AG09319 (cell line): ENCODE results near the gene AUTS2.

Experiments used
- DNase-seq: peaks from one replicate; pipeline ENCODE4 v3.0.0-alpha.2; 2010; ENCODE audit warnings: low read depth; ENCODE audit errors: extremely low read depth
- TF ChIP-seq, protein P1 (sequence below): IDR thresholded peaks from 2 replicates; pipeline ENCODE4 v1.5.1; 2011; ENCODE audit warnings: low read depth, mild to moderate bottlenecking, inconsistent platforms, low read length, moderate library complexity

AUTS2 gene

DNA sequence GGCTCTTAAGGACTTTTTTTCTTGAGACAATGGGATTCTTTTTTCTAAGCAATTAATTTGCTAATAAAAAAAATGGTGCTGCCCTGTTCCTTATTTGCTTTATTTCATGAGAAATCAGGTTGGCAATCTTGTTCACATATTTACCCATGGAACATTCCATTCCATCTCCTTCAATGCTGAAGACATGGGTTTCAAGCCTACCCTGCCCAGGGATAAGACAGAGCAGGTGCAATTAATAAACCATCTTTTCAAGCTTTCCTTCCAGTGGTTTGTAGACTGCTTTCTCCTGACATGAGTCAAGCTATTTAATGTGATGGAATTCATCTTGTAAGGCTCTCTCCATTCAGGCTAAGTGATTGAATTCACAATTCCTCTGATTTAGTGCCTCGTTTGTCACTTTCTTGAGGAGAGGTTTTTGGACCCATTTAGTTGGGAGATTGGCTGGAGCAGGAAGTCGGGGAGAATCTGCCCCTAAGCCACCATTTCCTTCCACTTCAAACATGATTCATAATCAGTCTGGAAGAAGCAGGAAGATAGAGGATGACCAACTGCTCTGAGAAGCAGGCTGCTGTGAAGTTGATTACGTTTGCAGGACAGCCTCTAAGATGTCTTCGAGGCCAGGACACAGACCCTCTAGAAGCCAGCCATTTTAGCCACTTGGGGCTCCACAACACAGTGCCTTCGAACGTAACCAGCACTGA is 981.3 kb downstream of the AUTS2 start:
- TF ChIP-seq, protein P1, sequence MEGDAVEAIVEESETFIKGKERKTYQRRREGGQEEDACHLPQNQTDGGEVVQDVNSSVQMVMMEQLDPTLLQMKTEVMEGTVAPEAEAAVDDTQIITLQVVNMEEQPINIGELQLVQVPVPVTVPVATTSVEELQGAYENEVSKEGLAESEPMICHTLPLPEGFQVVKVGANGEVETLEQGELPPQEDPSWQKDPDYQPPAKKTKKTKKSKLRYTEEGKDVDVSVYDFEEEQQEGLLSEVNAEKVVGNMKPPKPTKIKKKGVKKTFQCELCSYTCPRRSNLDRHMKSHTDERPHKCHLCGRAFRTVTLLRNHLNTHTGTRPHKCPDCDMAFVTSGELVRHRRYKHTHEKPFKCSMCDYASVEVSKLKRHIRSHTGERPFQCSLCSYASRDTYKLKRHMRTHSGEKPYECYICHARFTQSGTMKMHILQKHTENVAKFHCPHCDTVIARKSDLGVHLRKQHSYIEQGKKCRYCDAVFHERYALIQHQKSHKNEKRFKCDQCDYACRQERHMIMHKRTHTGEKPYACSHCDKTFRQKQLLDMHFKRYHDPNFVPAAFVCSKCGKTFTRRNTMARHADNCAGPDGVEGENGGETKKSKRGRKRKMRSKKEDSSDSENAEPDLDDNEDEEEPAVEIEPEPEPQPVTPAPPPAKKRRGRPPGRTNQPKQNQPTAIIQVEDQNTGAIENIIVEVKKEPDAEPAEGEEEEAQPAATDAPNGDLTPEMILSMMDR, result no peak
- DNase-seq, result no peak

DNA sequence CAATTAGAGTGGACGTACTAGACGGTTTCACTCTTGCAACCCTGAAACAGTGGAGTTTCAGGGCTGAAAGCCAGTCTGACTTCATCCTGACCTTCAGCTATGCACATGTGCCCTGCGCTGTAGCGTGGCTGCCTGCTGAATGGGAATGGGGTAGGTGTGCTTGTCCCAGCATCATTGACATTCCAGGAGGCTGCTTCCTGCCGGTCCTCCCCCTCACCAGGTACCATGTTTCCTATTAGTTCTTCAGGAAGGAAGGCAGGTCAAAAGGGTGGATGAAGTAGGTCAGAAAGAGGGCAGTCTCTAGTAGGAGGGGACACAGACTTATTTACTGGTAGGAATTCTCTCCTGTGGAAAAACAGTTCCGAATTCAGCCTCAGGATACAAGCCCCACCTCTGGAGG is 981.9 kb downstream of the AUTS2 start:
- TF ChIP-seq, protein P1, result no peak
- DNase-seq, result no peak

DNA sequence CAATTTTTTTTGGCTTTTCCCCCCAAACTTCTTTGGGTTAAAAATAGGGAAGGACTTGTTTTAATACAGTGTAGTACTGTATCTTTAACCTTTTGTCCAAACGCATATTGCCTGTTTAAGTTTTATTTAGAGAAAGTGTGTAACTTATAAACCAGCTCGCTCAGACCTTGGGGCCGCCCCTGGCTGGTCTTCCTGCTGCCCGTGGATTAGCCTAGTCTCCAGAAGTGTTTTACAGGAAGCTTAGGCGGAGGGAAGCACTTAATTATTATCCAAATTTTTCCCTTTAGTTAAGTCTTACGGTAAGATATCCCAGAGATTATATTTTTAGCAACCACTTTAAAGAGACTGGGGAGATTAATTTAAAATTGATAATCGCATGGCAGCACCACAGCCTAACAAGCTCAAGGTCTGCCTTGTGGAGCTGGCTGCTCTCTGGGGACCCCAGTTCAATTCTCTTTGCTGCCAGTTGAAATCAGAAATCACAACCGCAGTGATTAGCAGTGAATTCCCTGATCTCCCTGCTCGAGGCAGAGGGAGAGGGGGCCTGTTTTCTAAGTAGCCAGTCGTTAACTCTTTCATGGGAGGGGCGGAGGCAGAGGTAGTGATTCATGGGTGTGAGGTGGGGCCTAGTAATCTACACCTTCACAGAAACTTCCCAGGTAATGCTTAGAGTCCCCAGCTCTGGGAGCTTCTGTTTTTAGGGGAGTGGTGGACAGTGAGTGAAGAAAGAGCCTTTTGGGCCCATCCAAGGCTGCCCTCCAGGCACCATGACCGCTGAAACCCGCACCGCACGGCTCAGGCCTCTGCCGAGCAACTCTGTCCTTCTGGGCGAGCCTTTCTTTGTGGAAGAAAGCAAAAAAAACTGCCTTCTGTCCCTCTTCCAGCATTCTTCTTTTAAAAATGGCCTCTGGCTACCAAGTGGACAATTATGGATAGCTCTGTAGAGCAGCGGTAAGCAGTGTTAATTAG is 984.9 kb downstream of the AUTS2 start:
- TF ChIP-seq, protein P1, result no peak
- no peak for DNase-seq

DNA sequence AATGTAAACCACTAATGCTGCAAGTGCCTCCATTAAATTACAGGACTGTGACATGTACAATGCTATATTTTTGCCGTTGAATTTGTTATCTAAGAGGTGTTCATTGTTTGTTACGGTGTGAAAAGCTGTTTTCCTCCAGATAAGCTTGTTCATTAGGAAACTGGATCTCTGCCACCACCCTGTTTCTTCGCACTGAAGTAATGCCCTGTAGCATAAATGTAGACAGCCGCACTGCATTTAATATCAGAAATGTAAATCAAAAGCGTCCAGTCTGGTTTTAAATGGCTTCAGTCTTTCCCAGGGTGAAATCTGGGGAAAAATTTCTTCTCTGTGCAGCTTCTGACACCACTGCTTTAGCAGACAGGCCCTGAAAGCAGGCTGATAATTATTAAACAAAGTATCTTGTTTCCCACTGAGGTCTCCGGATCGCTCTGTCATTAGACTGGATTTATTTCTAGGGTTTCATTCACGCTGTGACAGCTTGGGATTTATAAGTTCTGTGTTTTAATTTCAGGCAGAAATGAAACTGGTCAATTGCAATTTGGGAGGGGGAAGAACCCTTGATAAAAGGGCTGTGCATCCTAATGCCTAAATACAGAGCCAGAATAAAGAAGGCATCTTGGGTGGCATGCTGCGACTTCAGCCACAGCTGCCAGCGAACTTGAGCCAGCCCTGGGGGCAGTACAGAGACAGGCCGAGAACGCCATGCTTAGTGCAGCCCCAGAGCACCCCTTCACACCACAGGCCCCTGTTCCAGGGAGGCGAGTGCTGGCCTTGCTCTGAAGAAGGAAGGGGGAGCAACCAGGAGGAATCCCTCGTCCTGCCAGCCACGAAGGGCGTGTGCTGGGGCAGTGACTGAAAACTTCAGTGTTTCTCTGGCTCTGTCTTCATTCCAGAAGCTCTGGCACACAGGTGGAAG is 985.9 kb downstream of the AUTS2 start:
- TF ChIP-seq, protein P1, result no peak
- no peak for DNase-seq

DNA sequence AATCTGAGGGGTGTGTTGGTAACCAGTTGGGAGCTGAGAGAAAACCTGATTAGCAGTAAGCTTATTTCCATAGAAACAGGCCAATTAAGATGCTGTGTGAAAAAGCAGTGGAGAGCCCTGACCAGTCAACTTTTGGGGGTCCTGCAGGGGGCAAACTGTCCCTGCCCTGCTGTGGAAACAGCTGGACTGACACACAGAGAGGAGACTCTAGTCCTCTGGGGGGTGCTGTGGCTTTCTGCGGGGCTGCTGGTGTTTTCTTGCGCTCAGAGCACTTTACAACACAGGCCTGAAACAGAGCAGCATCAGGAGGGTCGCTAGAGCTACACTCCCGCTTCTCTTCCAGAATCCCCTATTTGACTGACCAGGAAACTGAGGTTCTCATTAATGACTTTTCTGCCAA is 986.8 kb downstream of the AUTS2 start:
- no peak for DNase-seq
- TF ChIP-seq, protein P1, result no peak

DNA sequence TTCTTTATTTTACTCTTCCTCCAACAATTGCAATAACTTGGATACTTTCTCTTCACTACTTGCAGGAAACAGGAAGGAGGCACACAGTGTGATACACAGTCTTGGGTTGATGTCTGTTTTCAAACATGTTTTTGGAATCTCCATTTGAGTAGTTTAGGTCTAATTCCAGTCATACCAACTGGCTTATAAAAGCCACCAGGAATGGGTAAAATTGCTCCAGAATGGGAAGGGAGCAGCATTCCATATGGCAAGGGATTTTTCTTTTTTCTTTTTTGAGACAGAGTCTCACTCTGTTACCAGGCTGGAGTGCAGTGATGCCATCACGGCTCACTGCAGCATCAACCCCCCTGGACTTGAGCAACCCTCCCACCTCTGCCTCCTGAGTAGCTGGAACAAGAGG is 988.5 kb downstream of the AUTS2 start:
- TF ChIP-seq, protein P1, result no peak
- DNase-seq, result no peak
